Upper lobe of left lung (tissue), 4 donors: ENCODE measurements around the gene SLC1A7.

Source experiments
- CTCF ChIP-seq, 6 experiments: fragments of 450-650 bp in 4 of 6; fragments of 200-600 bp in 2 of 6; sonication (generic) in 2 of 6; IDR thresholded peaks; one replicate each; pipeline ENCODE4 v1.5.1; 2016 to 2019; ENCODE audit warnings: antibody characterized with exemption in 6 of 6
- EP300 ChIP-seq, 4 donors: sonication (generic); formaldehyde crosslinking; IDR thresholded peaks; one replicate each; pipeline ENCODE4 v1.5.1; 2017; ENCODE audit warnings: antibody characterized with exemption in 4 of 4, control low read depth in 2 of 4
- POLR2A ChIP-seq, 4 donors: fragments of 450-650 bp; IDR thresholded peaks; one replicate each; pipeline ENCODE4 v1.5.1; 2016 to 2017; ENCODE audit warnings: antibody characterized with exemption in 4 of 4, mild to moderate bottlenecking in 2 of 4
- POLR2AphosphoS5 ChIP-seq, 2 donors: sonication (generic); formaldehyde crosslinking; IDR thresholded peaks; one replicate each; pipeline ENCODE4 v1.5.1; 2017; ENCODE audit warnings: antibody characterized with exemption in 2 of 2

GRCh38 chr1:53135735-53136114 lies 6.7 kb downstream of the SLC1A7 start:
- no peak for TF ChIP-seq EP300 (IDR thresholded peaks at IDR 0.05)
- TF ChIP-seq CTCF (IDR thresholded peaks at IDR 0.05), result no peak
- no peak for TF ChIP-seq POLR2A (IDR thresholded peaks at IDR 0.05)
- TF ChIP-seq POLR2AphosphoS5 (IDR thresholded peaks at IDR 0.05), result peak in 1 of 2 donors; percentile 1
